PC-9 (cell line): ENCODE results near the gene NXT1. TPM values are rescaled to one million over a fixed set of nuclear protein-coding genes. Genes with fewer than 3 reads are reported as not detected.

Experiments used
- BruUV-seq: library from RNA; stranded (reverse); fragments of 400-500 nt; replicated peaks from 2 replicates; lab custom pipeline; 2021; lab: Mats Ljungman, UMichigan
- CTCF ChIA-PET: fragments of 300-600 bp; sonication (Branson Sonifier 250); formaldehyde crosslinking; loops from one replicate; lab custom pipeline; 2022; ENCODE audit warnings: antibody characterized with exemption; lab: Charles Lee
- POLR2A ChIA-PET: fragments of 300-600 bp; sonication (Branson Sonifier 250); formaldehyde crosslinking; loops from one replicate; lab custom pipeline; 2022; ENCODE audit warnings: antibody characterized with exemption; ENCODE audit not compliant: unreplicated experiment; lab: Charles Lee
- DNase-seq, 2 experiments: peaks; one replicate each; pipeline versions ENCODE4 v3.0.0 to v3.0.0-alpha.2; 2015 to 2022; ENCODE audit warnings: mixed read lengths in 1 of 2
- H2AFZ ChIP-seq: fragments of 200-600 bp; sonication (generic); 2 replicates; pipeline ENCODE4 v1.8.1; 2017; ENCODE audit warnings: antibody characterized with exemption
- H3F3A ChIP-seq: fragments of 200-600 bp; sonication (generic); 2 replicates; pipeline ENCODE4 v1.8.1; 2017; ENCODE audit warnings: antibody characterized with exemption, mild to moderate bottlenecking, low read depth; ENCODE audit not compliant: insufficient read depth
- H3K27ac ChIP-seq: fragments of 200-600 bp; sonication (generic); 2 replicates; pipeline ENCODE4 v1.6.1; 2016; ENCODE audit warnings: mixed run types
- H3K27me3 ChIP-seq: fragments of 200-600 bp; sonication (generic); 2 replicates; pipeline ENCODE4 v1.6.1; 2016; ENCODE audit warnings: low read depth, mixed run types; ENCODE audit not compliant: insufficient read depth
- H3K36me3 ChIP-seq: fragments of 200-600 bp; sonication (generic); 2 replicates; pipeline ENCODE4 v1.6.1; 2016; ENCODE audit warnings: low read depth, mixed run types
- H3K4me1 ChIP-seq: fragments of 200-600 bp; sonication (generic); replicated peaks from 2 replicates; pipeline ENCODE4 v1.6.1; 2016; ENCODE audit warnings: mixed run types; ENCODE audit not compliant: insufficient read depth
- H3K4me2 ChIP-seq: fragments of 200-600 bp; sonication (generic); 2 replicates; pipeline ENCODE4 v1.6.1; 2017; ENCODE audit warnings: mixed run types
- H3K4me3 ChIP-seq: fragments of 200-600 bp; sonication (generic); 2 replicates; pipeline ENCODE4 v1.6.1; 2016; ENCODE audit warnings: mixed run types
- H3K79me2 ChIP-seq: fragments of 200-600 bp; sonication (generic); 2 replicates; pipeline ENCODE4 v1.6.1; 2017; ENCODE audit warnings: low read depth, mixed run types
- H3K9me2 ChIP-seq: fragments of 200-600 bp; sonication (generic); 2 replicates; pipeline ENCODE4 v1.8.1; 2017; ENCODE audit warnings: mild to moderate bottlenecking; ENCODE audit not compliant: insufficient read depth
- H3K9me3 ChIP-seq: fragments of 200-600 bp; sonication (generic); 2 replicates; pipeline ENCODE4 v1.8.1; 2016; ENCODE audit warnings: low read depth; ENCODE audit not compliant: insufficient read depth
- H4K20me1 ChIP-seq: fragments of 200-600 bp; sonication (generic); 2 replicates; pipeline ENCODE4 v1.8.1; 2017; ENCODE audit not compliant: insufficient read depth
- EZH2 ChIP-seq: fragments of 200-600 bp; sonication (generic); IDR thresholded peaks from 2 replicates; pipeline ENCODE4 v1.8.0; 2017; ENCODE audit warnings: antibody characterized with exemption, low read depth
- intact Hi-C: fragments of 100-400 bp; cut with micrococcal nuclease; formaldehyde crosslinking; loops from one replicate; pipeline ENCODE4 v1.10.0; 2022; ENCODE audit not compliant: unreplicated experiment
- total RNA-seq: library from RNA; stranded (reverse); gene quantifications from 2 replicates; pipeline ENCODE4 v1.2.3, GENCODE V29; 2021
- TF ChIP-seq, protein P1 (sequence below): fragments of 200-600 bp; sonication (generic); conservative IDR thresholded peaks from 2 replicates; pipeline ENCODE4 v1.6.1; 2017; ENCODE audit warnings: mixed run types, antibody characterized with exemption, mild to moderate bottlenecking, moderate library complexity

NXT1 gene
- total RNA-seq, 1 experiment from 2014 or later, result 29.8 TPM

DNA sequence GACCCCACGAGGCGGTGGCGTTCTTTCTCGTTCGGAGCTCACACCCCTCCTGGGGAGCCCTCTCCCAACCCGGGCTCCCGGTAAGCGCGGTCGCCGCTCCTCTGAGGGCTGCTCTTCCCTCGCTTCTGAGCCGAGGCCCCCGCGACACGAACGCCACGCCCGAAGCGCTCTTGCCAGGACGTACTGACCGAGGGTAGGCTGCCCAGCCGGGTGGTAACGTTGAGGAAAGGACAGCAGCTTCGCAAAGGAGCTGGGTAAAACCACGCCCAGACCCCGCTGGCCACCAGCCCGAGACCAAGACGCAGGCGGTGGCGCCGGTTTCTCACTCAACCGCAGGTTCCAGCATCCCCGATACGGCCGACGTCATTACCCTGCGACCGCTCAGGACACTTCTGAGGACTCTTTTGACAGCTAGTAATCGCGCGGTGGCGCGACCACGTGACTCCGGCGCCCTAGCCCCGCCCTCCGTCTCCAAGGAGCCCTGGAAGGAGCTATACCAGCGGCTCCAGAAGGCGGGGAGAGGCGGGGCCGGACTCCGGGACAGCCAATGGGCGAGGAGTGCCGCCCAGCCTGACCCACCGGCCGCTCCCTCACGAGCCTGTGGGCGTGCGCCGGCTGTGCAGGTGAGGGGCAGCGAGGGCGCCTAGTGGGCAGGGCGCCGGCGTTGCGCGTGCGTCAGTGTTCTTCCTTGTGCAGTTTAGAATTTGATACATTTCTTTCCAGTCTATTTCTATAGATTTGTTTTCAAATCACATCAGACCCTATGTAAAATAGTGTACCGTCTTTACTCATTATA, 7.4 kb downstream of the NXT1 start:
- TF ChIP-seq, protein P1, sequence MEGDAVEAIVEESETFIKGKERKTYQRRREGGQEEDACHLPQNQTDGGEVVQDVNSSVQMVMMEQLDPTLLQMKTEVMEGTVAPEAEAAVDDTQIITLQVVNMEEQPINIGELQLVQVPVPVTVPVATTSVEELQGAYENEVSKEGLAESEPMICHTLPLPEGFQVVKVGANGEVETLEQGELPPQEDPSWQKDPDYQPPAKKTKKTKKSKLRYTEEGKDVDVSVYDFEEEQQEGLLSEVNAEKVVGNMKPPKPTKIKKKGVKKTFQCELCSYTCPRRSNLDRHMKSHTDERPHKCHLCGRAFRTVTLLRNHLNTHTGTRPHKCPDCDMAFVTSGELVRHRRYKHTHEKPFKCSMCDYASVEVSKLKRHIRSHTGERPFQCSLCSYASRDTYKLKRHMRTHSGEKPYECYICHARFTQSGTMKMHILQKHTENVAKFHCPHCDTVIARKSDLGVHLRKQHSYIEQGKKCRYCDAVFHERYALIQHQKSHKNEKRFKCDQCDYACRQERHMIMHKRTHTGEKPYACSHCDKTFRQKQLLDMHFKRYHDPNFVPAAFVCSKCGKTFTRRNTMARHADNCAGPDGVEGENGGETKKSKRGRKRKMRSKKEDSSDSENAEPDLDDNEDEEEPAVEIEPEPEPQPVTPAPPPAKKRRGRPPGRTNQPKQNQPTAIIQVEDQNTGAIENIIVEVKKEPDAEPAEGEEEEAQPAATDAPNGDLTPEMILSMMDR, result no peak; the same call in 1 of the 2 replicates
- TF ChIP-seq EZH2, result no peak
- H3K9me3 ChIP-seq, result no peaks in the 10 kb centered on the region
- H3K4me1 ChIP-seq, result peaks cover 29% of the 10 kb centered on the region
- peaks cover 26% of the 10 kb centered on the region for H3K79me2 ChIP-seq
- peak overlapping the region; percentile 99 for H3K4me2 ChIP-seq
- H3K27ac ChIP-seq, result peak overlapping the region; percentile 90
- peak overlapping the region; percentile 96 for H2AFZ ChIP-seq
- peaks cover 27% of the 10 kb centered on the region for H3F3A ChIP-seq
- H3K36me3 ChIP-seq, result 0 out of 2 replicates have a peak, but pooled peaks cover 13% of the 10 kb centered on the region
- CTCF ChIA-PET, result interaction anchor here (0.5 to 1.5 kb wide), 3 partner anchors 8 to 522 kb away, joined by 3 to 13 read pairs (median 9); partner anchors contain the start of gene CST5
- POLR2A ChIA-PET, result interaction anchor here (0.6 to 0.7 kb wide), 4 partner anchors 8 to 304 kb away, joined by 3 to 8 read pairs (median 4); partner anchors contain the start of gene CST11
- no peaks in the 10 kb centered on the region for H3K27me3 ChIP-seq
- intact Hi-C loops, result loop anchor here (1.0 to 10.0 kb wide), 5 partner anchors 8 to 593 kb away; partner anchors contain the start of gene NXT1
- DNase-seq, result peak; percentile 98 to 100
- H3K4me3 ChIP-seq, result peak overlapping the region; percentile 86
- no peaks in the 10 kb centered on the region for H3K9me2 ChIP-seq
- BruUV-seq, result no TSS peak
- no peaks in the 10 kb centered on the region for H4K20me1 ChIP-seq

DNA sequence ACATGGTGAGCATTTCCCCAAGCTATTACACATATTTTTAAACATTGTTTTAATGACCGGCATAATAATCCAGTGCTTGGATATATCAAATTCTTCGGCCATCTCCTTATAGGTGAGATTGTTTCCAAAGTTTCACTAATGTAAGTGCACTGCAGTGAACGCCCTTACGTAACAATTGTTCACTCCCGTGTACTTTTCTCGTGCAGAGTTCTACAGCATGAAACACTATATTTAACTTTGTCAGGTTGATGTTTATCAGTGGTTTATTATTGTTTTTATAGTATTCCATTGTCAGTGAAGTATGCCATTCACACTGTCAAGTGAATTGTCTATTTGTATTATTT, 7.9 kb downstream of the NXT1 start:
- H3K4me2 ChIP-seq, result peak overlapping the region; percentile 97
- peaks cover 35% of the 10 kb centered on the region for H3K4me1 ChIP-seq
- H3K36me3 ChIP-seq, result 0 out of 2 replicates have a peak, but pooled peaks cover 13% of the 10 kb centered on the region
- H3K27me3 ChIP-seq, result no peaks in the 10 kb centered on the region
- no TSS peak for BruUV-seq
- H4K20me1 ChIP-seq, result 0 out of 2 replicates have a peak, but pooled peaks cover 1% of the 10 kb centered on the region
- H3K79me2 ChIP-seq, result peaks cover 26% of the 10 kb centered on the region
- TF ChIP-seq, protein P1, result no peak
- no peak for TF ChIP-seq EZH2
- H3K9me3 ChIP-seq, result no peaks in the 10 kb centered on the region
- intact Hi-C loops, result loop anchor here (1.0 to 10.0 kb wide), 5 partner anchors 8 to 594 kb away; partner anchors contain the start of gene NXT1
- ChIA-PET CTCF (interaction anchor here (0.5 to 1.5 kb wide), 2 partner anchors 9 to 521 kb away, joined by 9 to 13 read pairs; partner anchors contain the start of gene CST5), POLR2A (interaction anchor here (0.6 to 0.7 kb wide), 2 partner anchors 94 to 305 kb away, joined by 4 read pairs; partner anchors contain the start of gene CST11)
- H3F3A ChIP-seq, result peaks cover 27% of the 10 kb centered on the region
- no peaks in the 10 kb centered on the region for H3K9me2 ChIP-seq
- DNase-seq, result no peak
- H2AFZ ChIP-seq, result peak overlapping the region; percentile 82
- peak overlapping the region; percentile 71 for H3K27ac ChIP-seq
- H3K4me3 ChIP-seq, result peak overlapping the region; percentile 62

DNA sequence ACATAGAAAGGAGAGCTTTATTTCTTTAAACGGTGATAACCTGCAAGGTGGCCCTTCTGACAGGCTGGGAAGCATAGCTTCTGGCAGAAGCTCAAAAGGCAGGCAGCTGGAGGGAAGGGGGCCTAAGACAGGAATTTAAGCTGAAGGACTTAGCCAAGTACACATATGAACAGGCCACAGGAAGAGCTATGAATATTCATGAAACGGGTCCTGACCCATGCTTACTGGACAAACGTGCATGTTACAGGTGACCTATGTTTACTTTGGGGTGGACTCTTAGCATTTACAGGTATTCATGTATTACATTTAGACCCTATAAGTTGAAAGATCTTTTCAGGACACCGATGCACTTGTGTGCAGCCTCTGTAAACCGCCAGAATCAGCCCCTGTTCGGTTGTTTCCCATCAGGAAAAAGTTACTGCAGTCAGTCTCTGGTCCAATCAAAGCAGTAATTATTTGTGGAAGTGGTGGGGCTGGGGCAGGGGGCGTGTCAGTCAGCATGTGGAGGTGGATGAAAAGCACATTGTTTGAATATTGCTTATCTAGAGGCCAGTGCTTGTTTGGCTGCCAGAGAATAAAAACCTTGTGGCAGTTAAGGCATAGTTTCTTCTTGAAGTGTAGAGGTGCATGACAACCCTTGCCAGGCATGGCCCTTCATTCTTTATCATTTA, 8.5 kb downstream of the NXT1 start:
- no peak overlapping the region; the same call in 1 of the 2 replicates for H3K4me3 ChIP-seq
- TF ChIP-seq, protein P1, result no peak
- TF ChIP-seq EZH2, result no peak
- ChIA-PET POLR2A (interaction anchor here (0.7 kb wide), 1 partner anchor 305 kb away, joined by 4 read pairs; no protein-coding TSS in a partner anchor), CTCF (interaction anchor here (0.5 kb wide), 1 partner anchor 521 kb away, joined by 13 read pairs; the partner anchor contains the start of gene CST5)
- H3F3A ChIP-seq, result peaks cover 27% of the 10 kb centered on the region
- H3K79me2 ChIP-seq, result peaks cover 26% of the 10 kb centered on the region
- no peaks in the 10 kb centered on the region for H3K9me2 ChIP-seq
- peak overlapping the region; percentile 71; the same call in 1 of the 2 replicates for H3K27ac ChIP-seq
- 0 out of 2 replicates have a peak, but pooled peaks cover 5% of the 10 kb centered on the region for H4K20me1 ChIP-seq
- intact Hi-C loops, result loop anchor here (1.0 to 10.0 kb wide), 5 partner anchors 9 to 594 kb away; partner anchors contain the start of gene NXT1
- DNase-seq, result no peak
- H2AFZ ChIP-seq, result peak overlapping the region; percentile 82; the same call in 1 of the 2 replicates
- no peaks in the 10 kb centered on the region for H3K27me3 ChIP-seq
- H3K4me2 ChIP-seq, result peak overlapping the region; percentile 97
- H3K4me1 ChIP-seq, result peaks cover 37% of the 10 kb centered on the region
- H3K36me3 ChIP-seq, result 0 out of 2 replicates have a peak, but pooled peaks cover 13% of the 10 kb centered on the region
- BruUV-seq, result no TSS peak
- no peaks in the 10 kb centered on the region for H3K9me3 ChIP-seq
